Measurements from ENCODE around the gene ZBED6. TPM values are rescaled to one million over a fixed set of nuclear protein-coding genes. Genes with fewer than 3 reads are reported as not detected.
A peak's percentile ranks its signal among the peaks of the same experiment; 100 is the strongest.

ZBED6 gene
- total and polyA plus RNA-seq, 2 donors (not counting 3 experiments of a cell fraction or from before 2014, with no cell fraction given) = 6.4 to 38.9 TPM

DNA sequence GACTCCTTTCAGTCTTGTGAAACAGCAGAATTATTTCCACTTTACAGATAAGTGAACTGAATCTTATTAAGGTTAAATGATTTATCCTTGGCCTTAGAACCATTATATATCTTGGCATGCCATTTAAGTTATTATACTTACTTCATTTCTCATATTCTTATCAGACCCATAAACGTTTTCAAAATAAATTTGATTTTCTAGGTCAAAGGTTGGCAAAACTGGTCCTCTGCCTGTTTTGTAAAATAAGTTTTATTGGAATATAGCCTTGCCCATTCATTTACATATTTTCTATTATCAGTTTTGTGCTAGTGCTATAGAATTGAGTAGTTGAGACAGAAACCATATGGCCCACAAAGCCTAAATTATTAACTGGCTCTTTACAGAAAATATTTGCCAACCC, 33.1 kb downstream of the ZBED6 start:
- no peaks in the 10 kb centered on the region for H3K9me3 ChIP-seq (replicated peaks; ENCODE audit: control insufficient read depth, insufficient read depth, low read length)
- no peak overlapping the region for H2AFZ ChIP-seq (ENCODE audit: low read depth, low read length)
- intact Hi-C loops (cut with micrococcal nuclease) (no loop called here), dilution Hi-C loops (cut with MboI; ENCODE audit: extremely low pct_ligation_motif_present, low sequenced_read_pairs) (no loop called here)
- TF ChIP-seq MYC (IDR thresholded peaks at IDR 0.05; ENCODE audit: low read depth, low read length) = no peak
- no peak for TF ChIP-seq EZH2 (IDR thresholded peaks at IDR 0.05; ENCODE audit: borderline replicate concordance, low read depth, low read length, severe bottlenecking)
- TF ChIP-seq GATA2 (IDR thresholded peaks at IDR 0.05; ENCODE audit: insufficient read depth, insufficient read length, low read depth, low read length) = no peak
- no peak for TF ChIP-seq JUN (IDR thresholded peaks at IDR 0.05; ENCODE audit: borderline replicate concordance, insufficient read depth, insufficient read length, low read depth)
- TF ChIP-seq MAX (IDR thresholded peaks at IDR 0.05; ENCODE audit: insufficient read depth, insufficient read length) = no peak
- no peak for TF ChIP-seq FOS (IDR thresholded peaks at IDR 0.05; ENCODE audit: borderline replicate concordance, insufficient read depth, low read length)
- TF ChIP-seq POLR2A (IDR thresholded peaks at IDR 0.05; ENCODE audit: low read depth, low read length) = no peak
- TF ChIP-seq POLR2AphosphoS5 (IDR thresholded peaks at IDR 0.05; ENCODE audit: insufficient read depth, low read depth, low read length) = no peak
- TF ChIP-seq, protein P1, sequence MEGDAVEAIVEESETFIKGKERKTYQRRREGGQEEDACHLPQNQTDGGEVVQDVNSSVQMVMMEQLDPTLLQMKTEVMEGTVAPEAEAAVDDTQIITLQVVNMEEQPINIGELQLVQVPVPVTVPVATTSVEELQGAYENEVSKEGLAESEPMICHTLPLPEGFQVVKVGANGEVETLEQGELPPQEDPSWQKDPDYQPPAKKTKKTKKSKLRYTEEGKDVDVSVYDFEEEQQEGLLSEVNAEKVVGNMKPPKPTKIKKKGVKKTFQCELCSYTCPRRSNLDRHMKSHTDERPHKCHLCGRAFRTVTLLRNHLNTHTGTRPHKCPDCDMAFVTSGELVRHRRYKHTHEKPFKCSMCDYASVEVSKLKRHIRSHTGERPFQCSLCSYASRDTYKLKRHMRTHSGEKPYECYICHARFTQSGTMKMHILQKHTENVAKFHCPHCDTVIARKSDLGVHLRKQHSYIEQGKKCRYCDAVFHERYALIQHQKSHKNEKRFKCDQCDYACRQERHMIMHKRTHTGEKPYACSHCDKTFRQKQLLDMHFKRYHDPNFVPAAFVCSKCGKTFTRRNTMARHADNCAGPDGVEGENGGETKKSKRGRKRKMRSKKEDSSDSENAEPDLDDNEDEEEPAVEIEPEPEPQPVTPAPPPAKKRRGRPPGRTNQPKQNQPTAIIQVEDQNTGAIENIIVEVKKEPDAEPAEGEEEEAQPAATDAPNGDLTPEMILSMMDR (IDR thresholded peaks at IDR 0.05; ENCODE audit: extremely low read depth in 1 of 2, insufficient read depth in 1 of 2, low read depth in 1 of 2, low read length in 2 of 2) = no peak
- FAIRE-seq (no peak), DNase-seq (ENCODE audit: low read depth, low spot score) (no peak)
- H3K4me1 ChIP-seq (ENCODE audit: control insufficient read depth, extremely low read depth, insufficient read depth, low read length) = peaks cover 18% of the 10 kb centered on the region
- CTCF ChIA-PET = no interaction called here
- H3K4me3 ChIP-seq (replicated peaks in 1 of 3; ENCODE audit: insufficient read depth in 1 of 3, low read depth in 1 of 3, low read length in 3 of 3) = no peak overlapping the region
- no peaks in the 10 kb centered on the region for H4K20me1 ChIP-seq (replicated peaks; ENCODE audit: control insufficient read depth, extremely low read depth, insufficient read depth, low read length)
- peaks cover 11 to 21% of the 10 kb centered on the region in 2 experiments for H3K36me3 ChIP-seq (ENCODE audit: control insufficient read depth in 2 of 2, extremely low read depth in 1 of 2, insufficient read depth in 2 of 2, low read length in 2 of 2)
- peak overlapping the region; percentile 53 for H3K27ac ChIP-seq (ENCODE audit: insufficient read depth, low read depth, low read length)
- no peak overlapping the region for H3K9ac ChIP-seq (replicated peaks; ENCODE audit: extremely low read depth, insufficient read depth, low read length)
- H3K4me2 ChIP-seq (ENCODE audit: insufficient read depth, low read length) = no peak overlapping the region
- peaks cover 20% of the 10 kb centered on the region for H3K79me2 ChIP-seq (ENCODE audit: control insufficient read depth, insufficient read depth, low read length)
- no TSS peak for BruUV-seq (replicated peaks)
- no peaks in the 10 kb centered on the region for H3K9me1 ChIP-seq (replicated peaks; ENCODE audit: control insufficient read depth, extremely low read depth, insufficient read depth, low read length)
- H3K27me3 ChIP-seq (ENCODE audit: control insufficient read depth in 2 of 2, insufficient read depth in 2 of 2, low read length in 2 of 2) = no peaks in the 10 kb centered on the region
- POLR2A ChIA-PET = no interaction called here
